Aorta (tissue), 5 donors: Measurements from ENCODE around the gene DIAPH1. TPM values are rescaled to one million over a fixed set of nuclear protein-coding genes. Genes with fewer than 3 reads are reported as not detected.
A peak's percentile ranks its signal among the peaks of the same experiment; 100 is the strongest.

Experiments
- ATAC-seq: fragments of 200-7000 bp; cut with Tn5 transposase; one replicate; pipeline ENCODE4 v1.9.1; 2022; ENCODE audit warnings: moderate library complexity; ENCODE audit not compliant: low FRiP score
- DNase-seq, 2 donors: peaks; one replicate each; pipeline ENCODE4 v3.0.0-alpha.2; 2020
- H3K27ac ChIP-seq, 2 donors: one replicate each; pipeline ENCODE4 v1.5.1; 2013; ENCODE audit warnings: low read length in 2 of 2, mild to moderate bottlenecking in 2 of 2, moderate library complexity in 2 of 2, control low read depth in 1 of 2, inconsistent platforms in 1 of 2, low read depth in 1 of 2
- H3K27me3 ChIP-seq, 2 donors: one replicate each; pipeline ENCODE4 v1.6.1; 2013; ENCODE audit warnings: control low read depth in 1 of 2, low read length in 1 of 2, mild to moderate bottlenecking in 1 of 2, moderate library complexity in 1 of 2; ENCODE audit not compliant: insufficient read depth in 2 of 2, control insufficient read depth in 1 of 2
- H3K36me3 ChIP-seq, 2 donors: one replicate each; pipeline ENCODE4 v1.6.1; 2013; ENCODE audit warnings: control low read depth in 1 of 2, low read length in 1 of 2, mild to moderate bottlenecking in 1 of 2; ENCODE audit not compliant: insufficient read depth in 2 of 2, control insufficient read depth in 1 of 2
- H3K4me1 ChIP-seq, 2 donors: one replicate each; pipeline ENCODE4 v1.6.1; 2013; ENCODE audit warnings: low read length in 2 of 2, control low read depth in 1 of 2, mild to moderate bottlenecking in 1 of 2, moderate library complexity in 1 of 2; ENCODE audit not compliant: insufficient read depth in 2 of 2, control insufficient read depth in 1 of 2
- H3K4me3 ChIP-seq, 2 donors: one replicate each; pipeline ENCODE4 v1.5.1; 2013; ENCODE audit warnings: low read length in 2 of 2, control low read depth in 1 of 2, mild to moderate bottlenecking in 1 of 2
- H3K9me3 ChIP-seq: one replicate; pipeline ENCODE4 v1.6.1; 2013; ENCODE audit warnings: mild to moderate bottlenecking, low read length; ENCODE audit not compliant: control insufficient read depth
- WGBS, 2 donors: extraction: QIAGEN DNeasy Blood & Tissue Kit; methylation state at CpG; one replicate each; pipeline ENCODE4 v1.1.7; 2013; 5-methylcytosine and 5-hydroxymethylcytosine counted together
- intact Hi-C, 2 donors: fragments of 100-400 bp; cut with DNase I; formaldehyde crosslinking; loops; one replicate each; pipeline versions ENCODE4 v1.14.2 to v1.15.0; 2022
- polyA plus RNA-seq, 2 donors: library from polyadenylated mRNA; stranded (reverse); fragments of 200-250 nt; gene quantifications; one replicate each; pipeline ENCODE4 v1.2.3, GENCODE V29; 2013
- total RNA-seq, 2 donors: library from RNA; stranded (reverse); fragmentation: NEBNext Ultra II Directional; extraction: Animal tissue kit (Norgen Biotek cat#: 25700); gene quantifications; one replicate each; pipeline ENCODE4 v1.2.1, GENCODE V29; 2021
- donor health status: healthy with polysubstance abuse.
- donor health status: Bipolar disorder and iron deficiency.
- donor health status: DM: no; HTN: no; CAD: no.
- donor health status: DM: no; HTN: no; CAD: no.
- donor health status: DM: yes; HTN: yes; CAD: no.

DIAPH1 gene
- total and polyA plus RNA-seq, 4 donors = 30.8 to 125 (median 68.8) TPM

DNA sequence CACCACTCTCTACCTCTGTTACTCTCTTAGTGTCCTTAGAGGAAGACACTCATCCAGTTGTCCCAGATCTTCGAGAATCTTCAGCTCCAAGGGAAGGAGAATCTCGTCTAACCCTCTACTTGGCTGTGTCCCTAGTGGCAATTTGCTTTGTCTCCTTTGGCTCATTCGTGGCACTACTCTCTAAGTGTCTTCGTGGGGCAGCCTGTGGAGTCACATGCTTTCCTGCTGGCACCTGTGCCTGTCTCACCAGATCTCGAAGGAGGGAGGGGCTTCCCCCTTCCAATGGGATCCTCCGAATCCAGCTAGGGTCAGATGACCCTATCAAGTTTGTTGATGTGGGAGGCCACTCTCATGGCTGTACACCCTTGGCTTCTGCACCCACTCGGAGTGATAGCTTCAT is 131.7 kb downstream of the DIAPH1 start:
- Histone ChIP-seq H3K27me3 (no peaks in the 10 kb centered on the region), H3K4me1 (peaks cover 0 to 9% of the 10 kb centered on the region in 2 donors), H3K4me3 (no peak overlapping the region), H3K27ac (no peak overlapping the region), H3K9me3 (no peaks in the 10 kb centered on the region), H3K36me3 (no peaks in the 10 kb centered on the region)
- ATAC-seq (no peak), DNase-seq (no peak)
- intact Hi-C loops = no loop called here
- 78 to 84% methylated on average over 7 of the region's 7 CpGs for WGBS, 2 donors

DNA sequence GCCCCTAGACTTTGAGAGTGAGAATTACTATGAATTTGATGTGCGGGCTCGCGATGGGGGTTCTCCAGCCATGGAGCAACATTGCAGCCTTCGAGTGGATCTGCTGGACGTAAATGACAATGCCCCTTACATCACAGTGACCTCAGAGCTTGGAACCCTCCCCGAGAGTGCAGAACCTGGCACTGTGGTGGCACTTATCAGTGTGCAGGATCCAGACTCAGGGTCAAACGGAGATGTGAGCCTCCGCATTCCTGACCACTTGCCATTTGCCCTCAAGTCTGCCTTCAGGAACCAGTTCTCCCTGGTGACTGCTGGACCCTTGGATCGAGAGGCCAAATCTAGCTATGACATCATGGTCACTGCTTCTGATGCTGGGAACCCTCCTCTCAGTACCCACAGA is 132.7 kb downstream of the DIAPH1 start:
- WGBS, 2 donors = 87 to 90% methylated on average over 9 of the region's 9 CpGs
- Histone ChIP-seq H3K36me3 (no peaks in the 10 kb centered on the region), H3K9me3 (no peaks in the 10 kb centered on the region), H3K4me1 (peaks cover 0 to 9% of the 10 kb centered on the region in 2 donors), H3K27ac (no peak overlapping the region), H3K4me3 (no peak overlapping the region), H3K27me3 (no peaks in the 10 kb centered on the region)
- no peak for DNase-seq
- intact Hi-C loops = no loop called here
- ATAC-seq = no peak

DNA sequence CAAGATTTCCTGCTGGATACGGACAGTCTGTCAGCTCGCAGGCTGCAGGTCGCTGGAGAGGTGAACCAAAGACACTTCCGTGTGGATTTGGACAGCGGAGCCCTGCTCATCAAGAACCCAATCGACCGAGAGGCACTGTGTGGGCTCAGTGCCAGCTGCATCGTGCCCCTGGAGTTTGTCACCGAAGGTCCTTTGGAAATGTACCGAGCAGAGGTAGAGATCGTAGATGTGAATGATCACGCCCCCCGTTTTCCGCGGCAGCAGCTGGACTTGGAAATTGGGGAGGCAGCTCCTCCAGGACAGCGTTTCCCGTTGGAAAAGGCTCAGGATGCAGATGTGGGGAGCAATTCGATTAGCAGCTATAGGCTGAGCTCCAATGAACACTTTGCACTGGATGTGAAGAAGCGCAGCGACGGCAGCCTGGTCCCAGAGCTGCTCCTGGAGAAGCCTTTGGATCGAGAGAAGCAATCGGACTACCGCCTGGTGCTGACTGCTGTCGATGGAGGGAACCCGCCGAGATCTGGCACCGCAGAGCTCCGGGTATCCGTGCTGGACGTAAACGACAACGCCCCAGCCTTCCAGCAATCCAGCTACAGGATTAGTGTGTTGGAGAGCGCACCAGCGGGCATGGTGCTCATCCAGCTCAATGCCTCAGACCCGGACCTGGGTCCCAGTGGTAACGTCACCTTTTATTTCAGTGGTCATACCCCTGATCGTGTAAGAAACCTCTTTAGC is 133.3 kb downstream of the DIAPH1 start:
- H3K27me3 ChIP-seq = no peaks in the 10 kb centered on the region
- H3K36me3 ChIP-seq = no peaks in the 10 kb centered on the region
- intact Hi-C loops = no loop called here
- H3K27ac ChIP-seq = no peak overlapping the region
- H3K4me1 ChIP-seq = peaks cover 0 to 13% of the 10 kb centered on the region in 2 donors
- H3K4me3 ChIP-seq = no peak overlapping the region
- H3K9me3 ChIP-seq = no peaks in the 10 kb centered on the region
- DNase-seq (peak in 1 of 2 donors; percentile 78), ATAC-seq (no peak)
- WGBS, 2 donors = 65 to 67% methylated on average over 38 of the region's 38 CpGs

DNA sequence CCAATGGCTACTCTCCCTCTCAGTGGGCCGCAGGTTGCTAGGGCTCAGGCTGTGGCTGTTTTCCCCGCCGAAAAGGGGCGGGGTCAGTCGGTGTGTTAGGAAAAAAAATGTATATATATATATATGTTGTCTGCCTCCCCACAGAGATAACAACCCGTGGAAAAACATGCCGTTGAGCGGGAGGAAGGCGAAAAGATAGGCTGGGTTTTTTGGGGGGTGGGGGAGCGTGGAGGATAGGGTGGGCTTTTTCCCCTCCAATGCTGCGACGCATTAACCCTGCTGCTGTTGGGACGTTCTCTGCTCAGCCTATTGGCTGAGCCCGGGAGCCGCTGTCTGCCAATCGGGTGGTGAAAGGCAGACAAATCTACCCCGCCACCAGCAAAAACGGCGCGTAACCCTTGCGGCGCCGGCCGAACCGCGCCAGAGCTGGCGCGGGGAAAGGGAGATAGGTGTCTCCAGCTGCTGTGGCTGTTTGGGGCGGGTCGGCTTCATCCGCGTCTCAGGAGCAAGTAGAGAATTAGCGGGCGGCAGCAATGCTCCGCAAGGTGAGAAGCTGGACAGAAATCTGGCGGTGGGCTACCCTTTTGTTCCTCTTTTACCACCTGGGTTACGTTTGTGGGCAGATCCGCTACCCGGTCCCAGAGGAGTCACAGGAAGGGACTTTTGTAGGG is 134.0 kb downstream of the DIAPH1 start, which contains the start of gene PCDHGC4:
PCDHGC4 (plus strand) TSS at position 390 of the 671 bp plus-strand sequence; CDS start at position 534, 144 bp downstream.
- Histone ChIP-seq H3K27ac (no peak within 1 kb of the TSS), H3K4me1 (peaks cover 0 to 13% of the 10 kb centered on the region in 2 donors)

DNA sequence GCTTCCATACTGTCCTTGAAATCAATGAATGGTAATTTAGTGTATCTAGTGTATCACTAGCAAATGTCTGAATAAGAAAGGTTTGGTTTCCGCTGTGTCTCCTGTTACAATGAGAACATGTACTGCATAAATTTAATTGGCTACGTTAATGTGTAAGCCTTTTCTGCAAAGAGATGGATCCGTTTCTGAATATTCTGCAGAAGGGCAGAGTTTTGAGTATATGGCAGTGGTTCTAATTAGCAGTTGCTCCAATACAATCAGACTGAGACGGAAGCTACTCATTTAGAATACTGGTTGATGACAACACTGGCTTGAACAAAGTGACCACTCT is 134.5 kb downstream of the DIAPH1 start:
- Histone ChIP-seq H3K27ac (no peak overlapping the region), H3K4me3 (peak overlapping the region; percentile 42 to 44), H3K4me1 (peaks cover 0 to 13% of the 10 kb centered on the region in 2 donors), H3K27me3 (no peaks in the 10 kb centered on the region), H3K9me3 (no peaks in the 10 kb centered on the region), H3K36me3 (no peaks in the 10 kb centered on the region)
- intact Hi-C loops = no loop called here
- WGBS, 2 donors = 7 to 11% methylated on average over 4 of the region's 4 CpGs
- DNase-seq (no peak), ATAC-seq (no peak)

More for the DNA sequence above, 134.0 kb downstream of the DIAPH1 start, which contains the start of gene PCDHGC4:
- no peaks in the 10 kb centered on the region for H3K9me3 ChIP-seq
- ATAC-seq = peak; percentile 19
- DNase-seq = no peak
- intact Hi-C loops = no loop called here
- H3K36me3 ChIP-seq = no peaks in the 10 kb centered on the region
- WGBS, 2 donors = 2 to 3% methylated on average over 39 of the region's 39 CpGs
- H3K4me3 ChIP-seq = peak within 1 kb of the TSS; percentile 42 to 44
- no peaks in the 10 kb centered on the region for H3K27me3 ChIP-seq

DNA sequence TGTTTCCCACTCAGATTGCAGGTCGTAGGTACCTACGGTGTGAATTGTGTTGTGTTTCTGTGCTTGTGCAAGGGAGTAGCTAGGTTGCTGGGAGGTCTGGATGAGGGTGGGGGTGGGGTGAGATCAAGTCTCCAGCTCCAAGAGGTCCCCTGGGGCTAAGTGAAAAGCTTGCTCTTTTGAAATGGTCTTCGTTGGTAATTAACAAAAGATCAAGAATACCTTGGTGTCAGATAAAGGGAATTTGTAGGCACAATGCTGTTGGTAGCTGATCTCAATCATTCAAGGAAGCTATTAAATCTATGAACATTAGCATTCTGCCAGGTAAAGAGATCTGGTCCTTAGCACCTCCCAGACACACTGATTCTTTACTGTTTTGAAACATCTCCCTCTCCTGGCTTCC is 134.9 kb downstream of the DIAPH1 start:
- 46 to 48% methylated on average over 3 of the region's 3 CpGs for WGBS, 2 donors
- Histone ChIP-seq H3K4me1 (peaks cover 0 to 13% of the 10 kb centered on the region in 2 donors), H3K4me3 (no peak overlapping the region), H3K9me3 (no peaks in the 10 kb centered on the region), H3K27me3 (no peaks in the 10 kb centered on the region), H3K27ac (no peak overlapping the region), H3K36me3 (no peaks in the 10 kb centered on the region)
- intact Hi-C loops = no loop called here
- ATAC-seq (no peak), DNase-seq (no peak)

DNA sequence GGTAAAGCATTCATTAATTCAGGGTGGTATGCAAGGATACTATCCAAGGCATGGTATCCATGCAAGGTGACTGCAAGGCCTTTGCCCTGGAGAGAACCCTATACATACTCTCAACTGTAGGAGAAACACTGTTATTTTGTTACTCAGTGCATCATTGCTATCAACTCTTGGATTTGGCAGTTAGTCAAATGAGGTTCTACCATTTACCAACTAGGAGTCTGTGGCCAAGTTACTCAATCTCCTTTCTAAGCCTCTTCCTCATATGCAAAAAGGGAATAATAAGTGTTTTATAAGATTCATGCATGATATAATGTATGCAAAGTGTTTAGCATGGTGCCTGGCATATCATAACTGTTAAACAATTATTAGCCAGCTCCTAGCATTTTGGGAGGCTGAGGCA is 139.0 kb downstream of the DIAPH1 start:
- DNase-seq (no peak), ATAC-seq (no peak)
- no peaks in the 10 kb centered on the region for H3K9me3 ChIP-seq
- H3K27ac ChIP-seq = no peak overlapping the region
- no peaks in the 10 kb centered on the region for H3K27me3 ChIP-seq
- H3K4me3 ChIP-seq = peak overlapping the region in 1 of 2 donors; percentile 43
- intact Hi-C loops = loop anchor here in 1 of 2 donors (5.0 kb wide), 1 partner anchor 33 kb away; no protein-coding TSS in a partner anchor
- peaks cover 0 to 21% of the 10 kb centered on the region in 2 donors for H3K4me1 ChIP-seq
- no peaks in the 10 kb centered on the region for H3K36me3 ChIP-seq

DNA sequence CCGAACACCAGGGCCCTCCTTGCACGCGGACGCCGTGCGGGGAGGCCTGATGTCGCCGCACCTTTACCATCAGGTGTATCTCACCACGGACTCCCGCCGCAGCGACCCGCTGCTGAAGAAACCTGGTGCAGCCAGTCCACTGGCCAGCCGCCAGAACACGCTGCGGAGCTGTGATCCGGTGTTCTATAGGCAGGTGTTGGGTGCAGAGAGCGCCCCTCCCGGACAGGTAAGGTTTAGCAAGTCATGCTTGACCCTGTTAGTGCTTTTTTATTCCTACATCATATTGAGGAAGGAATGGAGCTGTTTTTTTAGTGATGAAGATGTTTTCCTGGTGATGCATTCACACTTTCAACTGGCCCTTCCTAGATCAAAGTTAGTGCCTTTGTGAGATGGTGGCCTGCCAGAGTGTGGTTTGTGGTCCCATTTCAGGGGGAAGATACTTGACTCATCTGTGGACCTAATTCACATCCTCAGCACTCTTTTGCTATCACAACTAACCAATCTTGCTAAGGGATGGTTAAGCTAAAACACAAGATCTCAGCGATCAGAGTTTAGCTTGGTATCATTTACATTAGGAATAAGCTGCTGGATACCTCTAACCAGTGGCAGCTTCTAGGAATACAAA is 140.4 kb downstream of the DIAPH1 start:
- DNase-seq (no peak), ATAC-seq (no peak)
- WGBS, 2 donors = 44 to 46% methylated on average over 20 of the region's 20 CpGs
- Histone ChIP-seq H3K27me3 (no peaks in the 10 kb centered on the region), H3K27ac (no peak overlapping the region), H3K36me3 (no peaks in the 10 kb centered on the region), H3K4me3 (peak overlapping the region in 1 of 2 donors; percentile 47), H3K9me3 (no peaks in the 10 kb centered on the region), H3K4me1 (peaks cover 0 to 12% of the 10 kb centered on the region in 2 donors)
- intact Hi-C loops = loop anchor here in 1 of 2 donors (5.0 kb wide), 1 partner anchor 34 kb away; no protein-coding TSS in a partner anchor
